Stimulated activated CD8-positive, alpha-beta memory T cell treated with anti-CD3 and anti-CD28 coated beads, Interleukin-12 subunit alpha, Interleukin-12 subunit beta, amount 100 ng/mL, for 4 hours (primary cell): ENCODE data around the gene IRF4.

Experiments used
- DNase-seq: peaks from one replicate; pipeline ENCODE4 v3.0.0-alpha.2; 2020; ENCODE audit warnings: low read depth

The IRF4 gene

DNA sequence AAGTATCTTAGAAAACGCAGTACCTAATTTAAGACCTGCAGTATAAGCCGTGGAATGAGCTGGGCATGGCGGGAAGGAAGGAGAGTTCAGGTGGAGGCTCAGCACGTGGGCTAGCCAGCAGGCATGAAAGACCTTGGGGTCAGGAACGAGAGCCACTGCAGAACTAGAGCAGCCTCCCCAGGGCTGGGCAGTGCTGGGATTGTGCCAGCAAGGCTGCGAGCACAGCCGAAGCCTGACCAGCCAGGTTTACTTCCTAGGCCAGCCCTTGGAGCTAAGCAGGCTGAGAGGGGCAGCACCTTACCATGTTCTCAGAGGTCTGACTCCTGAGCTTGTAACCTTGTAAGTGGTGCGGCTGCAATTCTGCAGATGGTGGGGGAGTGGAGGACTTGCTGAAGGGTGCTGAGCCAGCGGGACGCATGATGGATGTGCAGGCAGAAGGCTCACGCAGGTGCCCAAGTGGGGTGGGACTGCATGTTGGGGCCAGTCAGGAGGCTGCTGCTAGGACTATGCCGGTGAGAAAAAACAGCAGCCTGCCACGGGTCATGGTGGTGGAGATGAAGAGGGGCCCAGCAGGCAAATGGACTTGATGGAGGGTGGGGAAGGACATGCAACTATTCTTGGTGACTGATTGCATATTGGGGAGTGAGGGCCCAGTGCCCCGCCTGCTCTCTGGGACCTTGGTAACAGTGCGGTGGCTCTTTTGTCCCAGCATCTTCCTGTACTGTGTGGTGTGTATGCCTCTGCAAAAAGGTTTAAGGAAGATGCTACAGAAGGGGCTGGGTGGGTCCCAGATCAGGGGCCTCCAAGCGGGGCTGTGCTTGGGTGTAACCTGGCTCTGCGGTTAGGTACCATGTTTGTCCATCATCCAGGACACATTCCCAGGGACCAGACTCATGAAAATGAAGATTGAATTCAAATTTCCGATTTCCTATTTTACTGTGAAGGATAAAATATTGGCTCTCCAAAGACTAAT lies 37.6 kb upstream of the IRF4 start:
- DNase-seq = no peak

DNA sequence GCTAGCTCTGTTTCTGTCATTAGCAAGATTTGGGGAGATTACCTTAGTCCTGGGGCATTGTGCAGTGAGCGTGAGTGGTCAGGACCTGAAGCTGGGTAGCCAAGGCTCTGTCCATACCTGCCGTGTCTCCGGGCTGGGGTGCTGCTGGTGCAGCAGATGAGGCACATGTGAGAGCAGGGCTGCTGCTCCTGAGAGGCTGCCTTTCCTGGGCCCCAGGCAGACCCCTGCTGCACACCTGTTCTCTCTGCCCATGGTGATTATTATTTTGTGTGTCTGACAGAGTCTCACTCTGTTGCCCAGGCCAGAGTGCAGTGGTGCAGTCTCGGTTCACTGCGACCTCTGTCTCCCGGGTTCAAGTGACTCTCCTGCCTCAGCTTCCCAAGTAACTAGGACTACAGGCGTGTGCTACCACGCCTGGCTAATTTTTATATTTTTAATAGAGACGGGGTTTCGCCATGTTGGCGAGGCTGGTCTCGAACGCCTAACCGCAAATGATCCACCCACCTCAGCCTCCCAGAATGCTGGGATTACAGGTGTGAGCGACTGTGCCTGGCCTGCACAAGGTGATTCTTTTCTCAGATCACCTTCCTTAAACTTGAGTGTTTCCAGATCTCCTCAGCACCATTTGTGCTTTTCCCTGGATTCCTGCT lies 36.8 kb upstream of the IRF4 start:
- DNase-seq = no peak

DNA sequence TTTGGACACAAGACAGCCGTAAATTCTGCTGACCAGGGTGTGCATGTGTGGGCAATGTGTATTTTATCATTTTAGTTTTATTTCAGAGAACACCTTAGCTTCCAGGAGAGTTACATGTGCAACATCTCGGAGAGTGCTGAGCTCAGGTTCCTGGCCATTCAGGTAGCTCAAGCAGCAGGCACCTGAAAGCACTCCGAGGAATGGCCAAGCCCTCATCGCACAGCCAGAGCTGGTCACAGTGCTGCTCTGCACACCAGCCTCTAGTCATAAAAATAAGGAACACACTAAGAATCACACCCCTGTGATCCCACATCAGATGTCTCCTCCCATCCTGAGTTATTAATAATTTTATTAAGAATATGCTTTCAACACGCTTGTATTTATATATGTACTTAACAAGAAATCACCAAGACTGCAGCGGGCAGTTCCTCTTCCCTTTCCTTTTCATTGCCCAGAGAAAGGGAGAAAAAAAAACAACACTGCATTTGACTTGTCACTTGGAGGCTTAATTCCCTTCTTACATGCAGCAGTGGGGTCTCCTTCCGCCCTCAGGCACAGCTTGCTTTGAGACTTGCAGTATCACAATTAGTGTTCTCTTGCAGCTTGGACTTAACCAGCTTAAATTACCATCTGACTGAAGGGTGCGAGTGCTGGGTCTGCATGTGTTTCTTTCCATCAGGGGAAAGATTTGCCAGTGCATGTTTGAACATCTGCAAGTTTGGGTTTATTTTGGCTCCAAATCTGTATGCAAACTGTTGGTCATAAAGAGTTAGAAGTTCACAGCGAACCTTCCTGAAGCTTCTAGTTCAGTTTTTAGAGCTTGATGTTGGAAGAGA lies 36.0 kb upstream of the IRF4 start:
- no peak for DNase-seq

DNA sequence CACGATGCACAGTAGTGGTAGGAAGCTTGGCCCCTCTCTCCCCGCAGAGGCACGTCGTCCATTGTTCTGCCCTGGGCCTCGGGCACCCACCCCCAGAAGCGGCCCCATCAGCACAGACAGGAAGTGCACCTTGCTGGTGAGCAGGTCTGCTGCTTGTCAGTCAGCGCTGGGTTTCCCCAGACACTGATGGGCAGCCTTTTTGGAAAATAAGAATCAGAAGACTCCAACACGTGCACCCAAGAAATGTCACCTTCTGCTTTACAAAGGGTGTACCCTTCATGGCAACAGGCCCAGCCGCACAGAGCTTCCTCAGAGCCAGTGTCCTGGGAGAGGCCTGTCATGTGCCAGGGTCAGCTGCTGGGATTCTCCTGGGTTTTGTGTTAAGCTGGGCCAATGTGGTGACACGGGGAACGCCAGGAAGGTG lies 34.7 kb upstream of the IRF4 start:
- DNase-seq = no peak

DNA sequence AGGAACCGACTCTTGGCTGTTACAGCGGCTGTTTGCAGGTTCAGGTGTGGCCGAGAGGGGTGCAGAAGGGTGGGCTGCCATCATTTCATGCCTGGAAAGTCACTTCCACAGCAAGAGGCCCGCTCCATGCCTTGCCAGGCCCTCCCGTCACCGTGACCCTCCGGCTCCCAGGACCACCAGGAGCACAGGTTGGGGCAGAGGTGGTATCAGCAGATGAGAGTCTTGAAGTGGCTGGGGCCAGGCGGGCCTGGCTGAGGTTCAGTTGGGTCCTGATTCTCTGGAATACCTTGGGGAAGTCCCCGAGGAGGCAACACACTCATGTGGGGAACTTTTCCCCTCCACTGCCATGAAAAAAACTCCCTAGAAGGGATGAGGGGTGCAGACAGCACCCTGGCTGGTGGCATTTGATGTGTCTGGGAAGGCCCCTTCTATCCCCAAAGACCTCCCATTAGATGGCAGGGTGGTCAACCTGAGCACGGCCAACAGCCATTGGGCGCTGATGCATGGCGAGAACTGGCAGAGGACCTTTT lies 34.2 kb upstream of the IRF4 start:
- no peak for DNase-seq

DNA sequence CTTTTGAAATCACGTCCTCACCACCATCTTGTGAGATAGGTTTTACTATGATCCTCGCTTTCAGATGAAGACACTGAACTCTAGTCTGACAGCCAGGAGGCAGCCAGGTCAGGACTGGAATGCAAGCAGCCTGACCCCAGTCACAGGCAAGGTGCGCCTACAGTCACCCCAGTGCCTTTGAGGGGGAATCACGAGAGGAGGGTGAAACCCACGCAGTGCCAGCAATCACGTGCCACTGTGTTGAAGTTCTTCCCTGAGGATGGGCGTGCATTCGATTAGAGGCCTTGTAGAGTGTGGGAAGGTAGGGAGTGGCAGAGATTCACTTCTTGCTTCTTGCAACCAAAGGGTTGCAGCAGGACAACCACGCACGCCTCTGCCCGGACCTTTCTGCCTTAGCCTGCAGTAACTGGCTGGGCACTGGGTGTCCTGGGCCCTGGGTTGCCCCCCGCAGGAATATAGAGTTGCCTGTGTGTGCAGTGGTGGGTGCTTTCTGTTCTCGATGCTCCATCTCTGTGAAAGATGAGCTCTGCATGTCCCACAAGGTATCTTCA lies 33.7 kb upstream of the IRF4 start:
- DNase-seq = no peak

DNA sequence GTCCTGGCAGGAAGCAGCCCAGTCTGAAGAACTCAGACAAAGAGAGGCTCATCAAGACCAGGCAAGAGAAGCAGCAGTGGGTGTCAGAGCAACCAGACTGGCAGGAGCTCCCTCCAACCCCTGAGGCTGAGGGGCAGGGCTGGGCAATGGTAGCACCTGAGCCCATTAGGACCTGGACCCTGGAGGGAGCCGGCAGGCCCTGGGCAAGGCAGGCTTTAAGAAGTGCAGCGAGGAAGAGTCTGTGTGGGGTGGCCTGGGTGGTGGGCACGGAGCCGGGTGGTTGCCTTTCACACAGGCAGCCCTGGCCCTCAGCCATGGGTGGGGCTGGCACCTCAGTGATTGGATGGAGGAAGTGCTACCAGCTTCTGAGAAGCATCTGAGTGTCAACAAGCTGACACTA lies 33.1 kb upstream of the IRF4 start:
- DNase-seq = no peak

DNA sequence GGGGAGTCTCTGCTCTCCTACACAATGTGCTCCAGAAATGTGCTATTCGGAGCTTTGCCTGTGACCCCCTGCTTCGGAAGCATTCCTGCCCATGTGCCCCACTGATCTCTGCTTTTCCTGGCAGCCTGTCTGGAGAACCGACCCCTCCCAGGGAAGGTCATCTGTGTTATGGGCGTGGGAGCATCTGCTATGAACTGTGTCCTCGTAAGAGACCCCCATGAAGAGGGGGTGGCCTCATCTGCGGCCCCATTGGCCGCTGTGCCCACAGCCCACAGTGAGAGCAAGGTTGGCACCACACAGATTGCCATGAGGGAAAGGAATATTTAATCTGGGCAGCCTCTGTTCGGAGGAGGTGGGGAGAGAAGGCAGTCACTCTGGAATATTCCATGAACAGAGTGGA lies 32.7 kb upstream of the IRF4 start:
- no peak for DNase-seq

DNA sequence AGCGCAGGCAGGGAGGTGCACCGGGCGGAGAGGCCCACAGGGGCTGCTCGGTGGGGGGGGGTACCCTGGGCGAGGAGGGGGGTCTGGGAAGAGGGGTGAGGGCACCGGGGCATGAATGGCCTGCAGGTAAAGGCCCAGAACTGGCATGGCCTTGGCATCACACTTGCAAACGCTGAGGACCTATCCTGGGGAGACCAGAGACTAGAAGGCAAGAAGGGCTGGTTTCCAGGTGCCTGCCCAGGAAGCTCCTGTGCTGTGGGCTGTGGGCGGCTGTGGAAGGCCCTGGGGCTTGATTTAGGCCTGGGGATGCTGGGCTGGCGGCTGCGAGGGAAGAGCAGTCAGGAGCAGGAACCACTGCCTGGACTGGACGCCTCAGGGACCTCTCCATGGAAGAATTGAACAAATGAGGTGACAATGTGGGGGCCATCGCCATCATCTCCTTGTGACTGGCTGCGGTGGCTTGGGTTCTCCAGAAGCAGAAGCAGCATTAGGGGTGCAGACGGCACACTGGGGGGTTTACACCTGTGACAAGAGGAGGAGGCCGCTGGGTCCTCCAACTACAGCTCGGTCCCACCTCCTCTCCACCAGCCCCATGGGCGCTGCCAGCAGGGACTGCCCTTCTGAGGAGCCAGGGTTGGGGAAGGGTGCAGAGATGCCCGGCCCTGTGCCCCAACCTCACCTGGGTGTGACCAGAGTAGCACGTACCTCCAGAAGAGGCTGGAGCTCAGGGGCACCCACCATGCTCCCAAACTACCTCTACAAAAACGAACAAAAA lies 32.1 kb upstream of the IRF4 start:
- DNase-seq = no peak

DNA sequence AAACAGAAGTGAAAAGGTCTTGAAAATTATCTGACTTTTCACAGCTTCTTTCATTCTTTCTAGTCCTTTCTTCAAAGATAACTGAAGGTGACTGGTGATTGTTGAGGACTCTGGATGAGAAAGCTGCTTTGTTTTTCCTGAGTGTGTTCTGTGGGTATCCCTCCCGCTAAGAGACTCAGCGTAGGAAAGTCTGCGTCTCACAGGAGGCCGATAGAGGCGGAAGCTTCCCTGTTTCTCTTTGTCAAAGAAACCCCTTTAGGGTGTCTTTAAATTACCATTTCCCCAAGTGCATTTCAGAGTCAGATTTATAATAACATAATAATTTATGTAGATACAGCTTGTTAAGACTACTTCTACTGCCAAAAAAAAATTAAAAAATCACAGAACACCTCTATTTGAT lies 31.2 kb upstream of the IRF4 start:
- no peak for DNase-seq

DNA sequence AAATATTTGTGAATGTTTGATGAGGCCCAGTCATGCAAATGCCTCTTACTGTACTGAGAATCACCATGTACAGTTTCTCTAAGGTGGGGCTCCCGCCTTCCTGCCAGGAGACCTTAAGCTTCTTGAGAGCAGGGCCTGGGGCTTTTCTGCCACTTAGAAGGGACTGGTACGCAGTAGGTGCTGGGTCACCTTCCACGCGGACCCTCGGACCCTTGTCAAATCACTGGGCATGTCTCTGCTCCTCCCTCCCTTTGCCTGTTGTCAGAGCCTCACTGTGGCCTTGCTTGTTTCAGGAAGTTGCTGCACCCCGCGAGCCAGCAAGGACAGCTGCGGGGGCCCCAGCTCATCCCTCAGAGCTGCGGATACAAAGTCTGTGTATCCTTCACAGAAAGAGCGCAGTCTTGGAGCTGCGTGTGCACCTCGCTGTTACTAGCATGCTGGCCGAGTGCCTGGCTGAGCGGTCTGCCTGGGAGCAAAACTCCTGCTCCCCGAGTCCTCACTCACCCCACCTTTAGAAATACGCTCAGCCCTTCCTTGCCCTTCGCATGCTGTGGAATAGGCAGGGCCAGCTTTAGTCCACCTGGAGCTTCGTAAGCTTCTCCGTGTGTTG lies 30.7 kb upstream of the IRF4 start:
- DNase-seq = no peak

DNA sequence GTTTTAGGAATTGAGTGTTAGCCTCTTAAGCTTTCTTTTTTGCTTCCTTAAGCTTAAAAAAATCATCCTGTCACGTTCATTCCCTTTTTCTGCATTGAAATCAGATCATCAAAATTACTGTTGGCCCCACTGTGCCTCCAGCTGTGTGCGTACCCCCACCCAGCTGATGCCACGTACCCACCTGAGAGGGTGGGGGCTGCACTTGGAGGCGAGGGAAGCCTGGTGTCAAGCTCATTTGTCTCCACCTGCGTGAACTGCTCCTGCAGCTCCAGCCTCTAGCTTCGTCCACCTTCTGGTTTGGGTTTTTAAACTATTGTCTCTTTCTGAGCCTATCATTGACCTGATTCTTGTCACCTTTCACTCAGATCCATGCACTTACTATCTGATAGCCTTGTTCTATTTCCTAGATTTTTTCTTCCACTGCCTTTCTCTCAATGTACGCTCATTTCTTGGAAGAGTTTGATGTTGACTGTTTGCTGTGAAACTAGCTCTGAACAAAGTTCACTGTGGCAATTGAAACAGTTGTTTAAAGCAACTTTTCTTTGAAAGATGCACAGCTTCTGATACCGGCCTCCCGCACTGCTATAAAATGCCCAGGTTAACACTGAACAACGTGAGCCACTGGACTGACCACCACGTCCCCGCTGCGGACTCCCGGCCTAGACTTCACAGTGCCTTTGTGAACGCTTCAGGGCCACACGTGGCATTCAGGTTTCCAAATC lies 30.0 kb upstream of the IRF4 start:
- DNase-seq = no peak

DNA sequence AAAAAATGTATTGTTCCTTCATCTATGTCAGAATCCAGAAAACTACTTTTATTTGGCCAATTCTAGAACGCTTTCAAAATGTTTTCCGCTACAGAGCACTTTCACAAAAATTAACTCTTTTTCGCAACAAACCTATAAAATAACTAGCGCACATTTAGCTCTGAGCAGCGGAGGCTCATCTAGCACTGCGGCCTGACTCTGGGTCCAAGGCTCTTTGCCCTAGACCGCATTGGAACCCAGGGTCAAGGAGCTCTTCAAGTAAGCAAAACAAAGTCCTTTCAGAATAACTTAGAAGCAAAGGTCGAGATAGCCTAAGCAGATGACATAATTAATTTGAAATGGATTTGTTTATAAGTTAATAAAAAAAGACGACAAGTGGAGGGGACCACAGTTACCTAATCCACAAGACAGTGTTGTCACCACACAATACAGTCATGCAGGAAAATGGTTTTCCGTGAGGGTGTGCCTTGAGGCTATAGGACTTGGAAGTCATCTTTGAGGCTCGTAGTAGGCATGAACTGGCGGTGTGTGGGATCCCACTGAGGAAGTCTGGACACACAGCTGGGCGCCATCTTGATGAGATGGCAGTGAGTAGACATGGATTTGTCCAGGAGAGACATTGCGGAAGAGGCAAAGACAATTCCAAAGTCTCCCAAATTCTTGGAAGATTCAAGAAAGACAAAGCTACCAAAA lies 29.2 kb upstream of the IRF4 start:
- no peak for DNase-seq

DNA sequence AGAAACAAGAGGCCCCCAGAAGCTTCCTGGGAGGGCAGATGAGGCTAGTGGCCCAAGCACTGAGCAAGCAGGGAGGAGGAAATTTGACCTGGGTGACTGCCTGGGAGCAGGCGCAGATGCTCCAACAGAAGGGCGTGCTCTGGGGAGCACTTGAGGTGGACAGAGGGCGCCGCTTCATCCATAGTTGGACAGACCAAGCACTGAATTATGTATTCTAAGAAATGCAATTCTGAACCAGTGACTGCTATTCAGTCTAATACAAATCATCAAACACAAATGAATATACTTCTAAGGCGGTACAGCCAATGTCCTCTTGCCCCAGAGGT lies 28.7 kb upstream of the IRF4 start:
- DNase-seq = no peak

DNA sequence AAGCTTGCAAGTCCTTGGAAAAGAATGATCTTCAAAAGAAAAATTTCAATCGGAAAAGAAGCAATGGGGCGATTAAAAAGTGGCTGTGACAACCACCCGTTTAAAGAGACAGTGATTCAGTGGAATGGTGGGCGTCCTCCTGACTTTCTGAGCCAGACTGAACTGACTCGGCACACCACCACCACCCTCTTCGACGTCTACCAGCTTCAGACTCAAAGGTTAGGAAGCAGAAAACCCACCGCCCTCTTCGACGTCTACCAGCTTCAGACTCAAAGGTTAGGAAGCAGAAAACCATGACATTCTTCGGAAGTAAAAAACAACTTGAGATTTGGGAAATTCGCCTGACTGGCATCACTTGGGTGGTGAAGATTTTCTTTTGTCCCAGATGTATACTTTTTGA lies 28.3 kb upstream of the IRF4 start:
- no peak for DNase-seq

DNA sequence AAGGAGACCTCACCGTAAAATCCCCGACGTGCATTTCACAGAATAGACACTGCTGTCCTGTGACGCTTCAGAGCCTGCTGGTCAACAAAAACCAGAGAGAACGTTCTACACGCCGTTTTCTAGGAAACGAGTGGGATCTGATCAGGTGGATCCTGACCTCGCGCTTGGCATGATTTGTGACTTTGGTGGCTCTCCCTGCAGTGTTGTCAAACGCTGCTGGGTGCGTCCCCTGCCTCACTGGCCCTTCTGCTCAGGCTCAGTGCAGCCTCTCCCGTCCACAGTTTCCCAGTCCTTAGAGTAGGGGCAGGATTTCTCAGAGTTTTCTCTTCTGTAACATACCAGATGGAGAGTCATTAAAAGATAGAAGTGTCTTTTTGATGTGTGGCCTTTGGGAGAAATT lies 27.6 kb upstream of the IRF4 start:
- DNase-seq = no peak

DNA sequence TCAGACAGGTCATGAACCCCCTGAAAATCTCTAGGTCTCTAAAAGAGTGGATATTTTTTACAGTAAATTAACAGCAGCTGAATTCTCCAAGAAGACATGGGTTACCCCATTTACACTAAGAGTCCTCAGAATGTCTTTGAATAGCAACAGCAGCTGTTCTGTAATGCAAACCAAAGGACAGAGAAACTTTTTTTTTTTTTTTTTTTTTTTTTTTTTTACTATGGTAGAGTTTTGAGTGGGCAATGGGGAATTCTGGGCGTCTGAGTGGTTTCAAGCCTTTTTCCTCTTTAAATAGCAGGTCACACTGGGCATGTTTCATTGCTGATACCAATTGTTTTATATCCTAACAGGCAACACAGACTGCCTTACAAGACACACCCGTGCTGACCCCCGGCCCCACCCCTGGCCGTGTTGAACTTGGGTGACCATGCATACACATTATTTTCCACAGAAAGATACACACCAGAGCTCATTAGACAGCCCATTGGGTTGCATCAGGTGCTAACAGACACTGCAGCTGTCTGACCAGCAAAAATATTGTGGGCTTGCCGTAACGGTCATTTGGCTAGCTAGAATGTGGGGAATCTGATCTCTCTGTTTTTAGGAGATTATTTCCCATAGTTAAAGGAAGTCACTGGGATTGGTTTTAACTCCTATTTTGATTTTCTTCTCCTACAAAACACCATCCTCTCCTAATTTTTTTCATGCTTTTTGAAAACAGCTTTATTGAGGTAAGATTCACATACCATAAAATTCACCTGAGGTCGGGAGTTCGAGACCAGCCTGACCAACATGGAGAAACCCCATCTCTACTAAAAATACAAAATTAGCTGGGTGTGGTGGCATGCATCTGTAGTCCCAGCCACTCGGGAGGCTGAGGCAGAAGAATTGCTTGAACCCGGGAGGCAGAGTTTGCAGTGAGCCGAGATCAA lies 26.7 kb upstream of the IRF4 start:
- no peak for DNase-seq

DNA sequence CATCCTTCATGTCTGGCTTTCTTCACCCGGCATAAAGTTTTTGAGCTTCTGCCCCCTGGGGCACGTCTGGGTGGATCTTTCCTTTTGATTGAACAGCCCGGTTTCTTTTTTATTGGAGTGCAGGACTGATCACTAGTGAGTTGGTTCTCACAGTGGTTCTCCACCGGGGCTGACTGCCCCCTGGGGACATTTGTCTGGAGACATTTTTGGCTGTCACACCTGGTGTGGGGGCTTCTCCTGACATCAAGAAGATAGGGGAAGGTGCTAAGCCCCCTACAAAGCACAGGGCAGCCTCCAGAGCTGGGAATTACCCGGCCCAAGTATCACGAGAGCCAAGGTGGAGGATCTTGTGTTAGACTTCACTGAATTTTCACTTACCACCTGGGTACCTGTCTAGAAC lies 25.7 kb upstream of the IRF4 start:
- no peak for DNase-seq
